CD1c-positive myeloid dendritic cell (primary cell): ENCODE results near the gene APOA1.

ENCODE experiments used
- DNase-seq: peaks from one replicate; pipeline ENCODE4 v3.0.0-alpha.2; 2016; ENCODE audit errors: extremely low spot score

APOA1 gene

GRCh38 chr11:116837231-116838091 is at the start of gene APOA1:
APOA1 (minus strand) TSS chr11:116837622; CDS start chr11:116837387, 235 bp downstream.
- no peak for DNase-seq

- no peak for DNase-seq
Observed at GRCh38 chr11:116885951-116886655, 48.7 kb upstream of the APOA1 start.

GRCh38 chr11:116882386-116882785 is 45.0 kb upstream of the APOA1 start:
- no peak for DNase-seq

DNA sequence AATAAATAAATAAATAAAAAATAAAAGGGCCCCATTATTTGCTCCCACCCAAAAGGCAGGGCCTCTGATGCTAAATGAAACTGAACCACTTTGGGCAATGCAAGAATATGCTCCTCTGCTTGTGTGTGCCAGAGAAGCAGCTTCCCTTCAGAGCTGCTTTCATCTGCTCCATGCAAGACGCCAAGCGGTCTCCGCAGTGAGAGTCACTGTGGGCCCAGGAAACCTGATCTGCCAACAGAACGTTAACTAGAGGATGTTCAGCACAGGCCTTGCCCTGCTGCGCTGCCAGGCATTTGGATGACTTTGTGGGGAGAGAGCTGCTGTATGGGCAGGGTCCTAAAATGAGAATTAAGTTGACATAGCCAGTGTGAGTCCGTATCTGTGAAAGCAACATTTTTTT is 43.7 kb upstream of the APOA1 start:
- DNase-seq, result no peak

DNA sequence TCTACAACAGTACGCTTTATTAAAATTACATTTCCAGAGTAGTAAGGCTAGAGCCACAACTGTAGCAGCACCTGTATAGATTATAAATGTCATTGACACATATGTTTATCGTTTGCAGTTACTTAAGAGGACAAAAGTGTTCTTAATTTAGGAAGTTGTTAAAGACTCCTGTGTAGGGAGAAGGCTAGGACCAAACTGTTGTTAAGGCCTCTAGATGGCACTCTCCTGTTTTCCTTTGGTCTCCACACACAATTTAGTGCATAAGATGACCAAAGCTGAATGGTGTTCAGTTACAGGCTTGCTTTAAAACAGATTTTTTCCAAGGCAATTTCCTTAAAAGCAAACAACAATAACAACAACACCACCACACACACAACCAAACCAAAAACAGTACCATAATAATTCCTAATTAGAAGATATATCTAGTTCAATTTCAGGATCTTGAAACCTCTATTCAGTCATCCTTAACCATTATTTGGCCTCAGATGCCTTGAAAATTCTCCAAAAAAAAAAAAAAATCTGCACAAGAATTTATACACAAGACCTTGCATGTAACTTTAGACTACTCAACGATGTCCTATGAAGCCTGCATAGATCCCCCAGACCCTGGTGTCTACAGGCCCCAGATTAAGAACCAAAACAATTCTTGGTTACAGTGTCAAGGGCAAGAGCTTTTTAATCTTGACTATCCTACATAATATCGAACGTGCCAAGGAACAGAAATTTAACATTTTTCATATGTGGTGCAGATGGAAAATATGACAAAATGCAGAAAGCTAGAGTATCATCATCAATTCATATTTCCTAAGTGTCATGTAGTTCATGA is 42.6 kb upstream of the APOA1 start:
- peak; percentile 67 for DNase-seq

DNA sequence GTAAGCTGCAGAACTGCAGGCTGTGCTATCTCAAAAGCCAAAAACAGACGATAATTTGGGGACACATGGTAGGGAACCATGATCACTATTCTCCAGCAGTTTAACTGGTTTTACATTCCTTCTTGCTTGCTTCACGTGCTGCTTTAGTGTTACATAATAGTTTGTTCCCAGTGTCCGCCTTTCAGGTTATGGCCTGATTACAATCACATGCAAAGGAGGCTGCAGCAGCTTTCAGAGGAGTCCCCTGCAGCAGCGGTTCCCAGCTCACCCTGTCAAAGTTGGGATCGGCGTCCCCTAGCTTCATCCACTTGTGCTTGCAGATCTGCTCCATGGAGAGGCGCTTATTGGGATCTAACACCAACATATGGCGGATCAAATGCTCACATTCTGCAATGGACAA is 39.2 kb upstream of the APOA1 start:
- no peak for DNase-seq

GRCh38 chr11:116875194-116875593 is 37.8 kb upstream of the APOA1 start:
- no peak for DNase-seq

DNA sequence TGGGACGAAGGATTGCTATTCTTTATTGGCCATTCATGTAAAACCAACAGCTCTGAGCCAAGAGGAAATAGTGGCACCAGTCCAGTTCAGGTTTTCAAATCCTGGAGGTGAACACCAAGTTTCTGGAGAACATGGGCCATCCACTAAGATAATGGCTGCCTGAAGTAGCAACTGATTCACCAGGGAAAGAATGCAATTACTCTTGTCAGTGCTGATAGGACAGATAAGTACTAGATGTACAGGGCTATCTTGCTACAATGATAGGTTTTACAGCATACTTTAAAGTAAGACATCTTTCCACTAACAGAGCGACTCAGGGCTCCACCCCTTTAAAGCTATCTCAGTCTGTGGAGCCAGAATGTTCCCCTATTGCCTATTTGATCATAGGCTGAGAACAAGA is 36.8 kb upstream of the APOA1 start:
- no peak for DNase-seq

- DNase-seq, result no peak
Observed at GRCh38 chr11:116873381-116873780, 36.0 kb upstream of the APOA1 start.

DNA sequence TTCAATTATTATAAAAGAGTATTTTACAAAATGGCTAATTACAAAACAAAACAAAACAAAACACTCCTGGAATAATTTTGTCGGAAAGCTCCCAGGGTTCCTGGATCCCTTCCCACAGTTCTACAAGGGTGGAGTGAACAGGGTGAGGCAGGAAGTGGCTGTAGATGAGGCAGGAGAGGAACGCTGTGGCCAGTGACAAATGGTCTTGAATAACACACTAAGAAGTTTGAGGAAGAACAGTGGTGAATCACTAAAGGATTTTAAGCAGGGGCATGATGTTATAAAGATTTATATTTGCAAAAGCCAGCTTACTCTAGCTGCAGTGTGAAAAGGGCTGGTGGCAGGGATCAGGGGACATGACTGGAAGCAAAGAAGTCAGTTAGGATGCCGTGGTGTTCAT is 33.8 kb upstream of the APOA1 start:
- DNase-seq, result no peak

GRCh38 chr11:116870054-116870453 is 32.6 kb upstream of the APOA1 start:
- DNase-seq, result no peak

GRCh38 chr11:116869610-116870009 is 32.2 kb upstream of the APOA1 start:
- no peak for DNase-seq

DNA sequence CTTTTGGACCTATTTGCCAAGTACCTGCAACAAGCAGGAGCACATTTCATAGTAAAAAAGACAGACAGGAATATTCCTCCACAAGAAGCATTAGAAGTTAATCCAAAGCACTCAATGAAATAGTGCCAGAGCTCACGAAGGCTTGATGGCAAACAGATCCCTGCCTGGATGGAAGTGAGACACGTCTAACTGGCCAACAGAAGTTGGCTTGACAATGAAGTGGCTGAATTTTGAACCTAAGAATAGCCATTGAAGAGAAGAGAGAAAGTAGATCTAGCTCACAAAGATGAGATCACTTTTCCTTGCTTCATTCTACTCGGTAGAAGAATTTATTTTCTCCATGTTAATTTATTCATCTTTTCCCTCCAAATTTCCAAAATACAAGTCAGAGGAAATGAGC is 30.6 kb upstream of the APOA1 start:
- DNase-seq, result no peak

- DNase-seq, result no peak
Observed at GRCh38 chr11:116867619-116868018, 30.2 kb upstream of the APOA1 start.

DNA sequence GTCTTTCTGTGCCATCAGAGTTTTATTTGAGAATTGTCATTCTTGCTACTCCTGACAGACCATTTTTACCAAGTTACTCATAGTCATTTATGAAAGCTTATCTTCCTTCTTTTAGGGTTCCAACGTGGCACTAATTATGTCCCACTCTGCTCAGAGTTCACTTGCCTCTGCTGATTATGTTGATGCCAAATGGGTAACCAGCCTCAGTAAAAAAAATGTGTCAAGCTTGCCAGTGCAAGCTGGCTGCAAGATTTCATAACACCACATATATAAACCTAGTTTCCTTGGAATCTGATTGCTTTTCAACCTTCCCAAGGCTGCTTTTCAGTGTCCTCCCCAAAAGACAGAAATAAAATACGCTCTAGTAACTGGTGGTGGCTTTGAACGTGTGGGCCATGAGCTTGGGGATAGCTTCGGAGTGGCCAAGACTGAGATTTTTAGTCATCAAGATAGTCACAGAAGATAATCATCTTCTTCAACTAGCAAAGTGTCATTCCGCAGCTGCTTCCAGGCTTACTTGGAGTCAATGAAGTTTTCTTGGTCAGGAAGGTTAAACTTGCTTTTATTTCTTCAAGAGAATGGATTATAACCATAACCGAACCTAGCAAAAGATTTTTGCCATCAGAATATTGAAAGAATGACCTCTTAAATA is 29.5 kb upstream of the APOA1 start:
- no peak for DNase-seq

DNA sequence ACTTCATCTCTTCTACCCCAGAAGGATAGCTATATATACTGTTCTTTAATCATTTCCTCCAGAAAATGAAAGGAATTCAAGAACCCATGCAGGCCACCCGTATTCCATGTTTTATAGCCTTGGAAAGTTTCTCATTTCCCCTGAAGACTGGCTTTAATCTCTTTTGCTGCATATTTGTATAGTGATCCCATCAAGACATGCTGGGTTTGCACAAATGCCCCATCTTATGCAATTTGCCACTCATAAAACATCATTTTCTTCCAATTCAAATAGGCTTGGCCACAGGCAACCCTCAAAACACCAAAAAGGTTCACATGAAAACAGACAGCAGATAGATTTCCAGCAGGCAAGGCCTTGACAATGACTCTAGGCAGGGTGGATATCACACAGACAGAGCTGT is 28.3 kb upstream of the APOA1 start:
- DNase-seq, result no peak

GRCh38 chr11:116864531-116864930 is 27.1 kb upstream of the APOA1 start:
- no peak for DNase-seq

GRCh38 chr11:116862951-116863350 is 25.5 kb upstream of the APOA1 start:
- DNase-seq, result no peak

DNA sequence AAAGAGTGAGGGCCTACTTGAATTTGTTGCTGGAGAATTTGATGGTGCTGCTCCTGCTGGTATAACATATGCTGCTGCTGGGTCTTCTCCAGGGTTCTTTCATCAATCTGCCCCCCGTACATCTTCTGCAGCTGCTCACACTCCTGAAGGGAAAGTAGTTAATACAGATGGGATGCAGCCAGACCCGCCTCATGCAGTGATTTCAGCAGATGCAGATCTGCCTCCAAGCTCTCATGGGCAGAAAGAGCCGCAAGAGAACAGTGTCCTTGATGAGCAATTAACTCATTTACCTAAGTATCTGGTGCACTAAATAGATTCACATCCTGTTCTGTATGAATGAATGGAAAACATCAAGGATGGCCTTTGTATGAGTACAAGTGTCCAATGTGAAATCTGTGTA is 24.8 kb upstream of the APOA1 start:
- no peak for DNase-seq

DNA sequence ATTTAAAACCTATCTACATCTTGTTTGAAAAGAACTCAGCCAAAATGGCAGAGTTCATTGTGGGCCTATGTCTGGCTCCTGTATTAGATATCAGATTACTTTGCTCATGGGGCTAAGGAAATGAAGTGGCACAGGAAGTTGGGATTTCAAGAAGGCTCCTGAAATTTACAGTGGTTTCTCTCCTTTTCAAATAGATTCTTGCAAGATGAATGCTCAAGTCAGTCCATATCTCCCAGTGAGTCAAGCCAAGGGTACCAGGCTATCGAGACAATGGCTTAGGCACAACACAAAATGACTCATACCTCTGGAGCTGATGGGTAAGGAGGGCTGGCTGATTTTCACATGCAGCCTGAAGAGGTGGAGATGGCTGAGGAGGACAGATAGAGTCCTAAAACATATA is 24.1 kb upstream of the APOA1 start:
- DNase-seq, result no peak

- DNase-seq, result no peak
Observed at GRCh38 chr11:116860303-116860702, 22.9 kb upstream of the APOA1 start.

DNA sequence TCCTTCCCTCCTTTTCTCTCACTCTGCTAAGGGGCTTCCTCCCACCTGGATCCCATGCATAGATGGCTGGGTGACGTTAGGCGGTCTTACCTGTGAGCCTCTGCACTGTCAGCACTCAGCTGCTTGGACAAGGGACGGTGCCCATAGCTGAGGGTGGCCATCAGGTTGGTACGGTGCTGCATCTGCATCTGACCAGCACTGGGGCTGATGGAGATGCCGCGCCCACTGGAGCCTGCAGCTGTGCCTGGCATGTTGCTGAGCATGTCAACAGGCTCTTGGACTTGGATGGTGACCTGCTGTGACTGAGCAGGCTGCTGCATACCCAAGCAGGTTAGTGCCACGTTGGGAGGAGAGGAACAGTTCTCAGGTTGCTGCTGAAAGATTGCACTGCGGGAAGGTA is 21.8 kb upstream of the APOA1 start:
- no peak for DNase-seq
